ENCODE measurements around the gene DNAH17.

DNAH17 gene

GRCh38 chr17:78408476-78409050 is 168.6 kb downstream of the DNAH17 start:
- no peak for DNase-seq

GRCh38 chr17:78407387-78408000 is 169.7 kb downstream of the DNAH17 start:
- DNase-seq, result no peak

- DNase-seq, result no peak
Measured at GRCh38 chr17:78406920-78407319, 170.3 kb downstream of the DNAH17 start.

GRCh38 chr17:78406396-78406795 is 170.8 kb downstream of the DNAH17 start:
- no peak for DNase-seq

- DNase-seq, result no peak
Measured at GRCh38 chr17:78403822-78404221, 173.4 kb downstream of the DNAH17 start.

GRCh38 chr17:78401891-78402290 is 175.3 kb downstream of the DNAH17 start:
- DNase-seq, result no peak

GRCh38 chr17:78401246-78401645 is 175.9 kb downstream of the DNAH17 start:
- no peak for DNase-seq

GRCh38 chr17:78400581-78401240 is 176.5 kb downstream of the DNAH17 start:
- DNase-seq, result no peak

- no peak for DNase-seq
Measured at GRCh38 chr17:78399693-78400144, 177.5 kb downstream of the DNAH17 start.

GRCh38 chr17:78399028-78399692 is 178.0 kb downstream of the DNAH17 start:
- no peak for DNase-seq

- DNase-seq, result no peak
Measured at GRCh38 chr17:78398390-78398789, 178.8 kb downstream of the DNAH17 start.

- DNase-seq, result no peak
Measured at GRCh38 chr17:78397681-78398101, 179.5 kb downstream of the DNAH17 start.

- DNase-seq, result no peak
Measured at GRCh38 chr17:78396441-78397337, 180.5 kb downstream of the DNAH17 start.

GRCh38 chr17:78395155-78395554 is 182.0 kb downstream of the DNAH17 start:
- no peak for DNase-seq

- DNase-seq, result no peak
Measured at GRCh38 chr17:78394209-78394608, 183.0 kb downstream of the DNAH17 start.

GRCh38 chr17:78393575-78393974 is 183.6 kb downstream of the DNAH17 start:
- no peak for DNase-seq

GRCh38 chr17:78392295-78392694 is 184.9 kb downstream of the DNAH17 start:
- no peak for DNase-seq

- no peak for DNase-seq
Measured at GRCh38 chr17:78391843-78392242, 185.4 kb downstream of the DNAH17 start.

GRCh38 chr17:78391051-78391431 is 186.2 kb downstream of the DNAH17 start:
- no peak for DNase-seq

GRCh38 chr17:78390241-78391050 is 186.8 kb downstream of the DNAH17 start:
- DNase-seq, result no peak
